SK-N-SH (cell line): ENCODE data around the gene AGXT. TPM values are rescaled to one million over a fixed set of nuclear protein-coding genes. Genes with fewer than 3 reads are reported as not detected.

Source experiments
- CTCF ChIA-PET: fragments of 300-600, 350-600 bp; formaldehyde crosslinking; extraction: SDS; loops from one replicate; lab custom pipeline; 2021; lab: Yijun Ruan, JAX
- POLR2A ChIA-PET: fragments of 350-600 bp; sonication (Branson Sonifier 250); formaldehyde crosslinking; extraction: SDS; loops from one replicate; lab custom pipeline; 2020; ENCODE audit warnings: antibody characterized with exemption, inconsistent platforms; lab: Yijun Ruan, JAX
- DNase-seq: peaks from one replicate; pipeline ENCODE4 v3.0.0; 2012
- H2AFZ ChIP-seq: fragments of 200-600 bp; sonication (generic); 2 replicates; pipeline ENCODE4 v1.8.1; 2016; ENCODE audit warnings: antibody characterized with exemption, mild to moderate bottlenecking, low read depth
- H3F3A ChIP-seq: fragments of 200-600 bp; sonication (generic); replicated peaks from 2 replicates; pipeline ENCODE3; 2016; ENCODE audit warnings: antibody characterized with exemption, mild to moderate bottlenecking; ENCODE audit not compliant: insufficient read depth
- H3K27ac ChIP-seq, 2 experiments: fragments of 200-500 bp in 1 of 2; fragments of 200-600 bp in 1 of 2; sonication (Bioruptor generic) in 1 of 2; sonication (generic), shearing (Covaris generic) in 1 of 2; 2 replicates each; pipeline versions ENCODE4 v1.5.1 to v1.6.1; 2014 to 2016; ENCODE audit warnings: low read depth in 2 of 2, inconsistent platforms in 1 of 2, low read length in 1 of 2, mild to moderate bottlenecking in 1 of 2, mixed read lengths in 1 of 2
- H3K27me3 ChIP-seq: fragments of 200-600 bp; sonication (generic), shearing (Covaris generic); 2 replicates; pipeline ENCODE4 v1.6.1; 2016; ENCODE audit warnings: mixed run types; ENCODE audit not compliant: insufficient read depth
- H3K36me3 ChIP-seq, 2 experiments: fragments of 200-500 bp in 1 of 2; fragments of 200-600 bp in 1 of 2; sonication (Bioruptor generic) in 1 of 2; sonication (generic) in 1 of 2; replicated peaks in 1 of 2; 2 replicates each; pipeline versions ENCODE3 to v1.5.1; 2014 to 2016; ENCODE audit warnings: low read length in 1 of 2, mild to moderate bottlenecking in 1 of 2; ENCODE audit not compliant: insufficient read depth in 2 of 2, control insufficient read depth in 1 of 2
- H3K4me1 ChIP-seq, 2 experiments: fragments of 200-500 bp in 1 of 2; fragments of 200-600 bp in 1 of 2; sonication (Bioruptor generic) in 1 of 2; sonication (generic), shearing (Covaris generic) in 1 of 2; 2 replicates each; pipeline versions ENCODE4 v1.5.1 to v1.6.1; 2014 to 2016; ENCODE audit warnings: low read depth in 1 of 2, low read length in 1 of 2, mixed run types in 1 of 2; ENCODE audit not compliant: insufficient read depth in 2 of 2, control insufficient read depth in 1 of 2
- H3K4me2 ChIP-seq: fragments of 200-600 bp; sonication (generic), shearing (Covaris generic); 2 replicates; pipeline ENCODE4 v1.6.1; 2017; ENCODE audit warnings: mixed run types
- H3K4me3 ChIP-seq, 2 experiments: fragments of 200-500 bp in 1 of 2; fragments of 200-600 bp in 1 of 2; sonication (Bioruptor generic) in 1 of 2; sonication (generic), shearing (Covaris generic) in 1 of 2; 2 replicates each; pipeline versions ENCODE4 v1.5.1 to v1.8.1; 2014 to 2016; ENCODE audit warnings: low read depth in 2 of 2, inconsistent platforms in 1 of 2, low read length in 1 of 2, mild to moderate bottlenecking in 1 of 2, mixed read lengths in 1 of 2, moderate library complexity in 1 of 2
- H3K79me2 ChIP-seq: fragments of 200-600 bp; sonication (generic); 2 replicates; pipeline ENCODE4 v1.8.1; 2017; ENCODE audit warnings: mild to moderate bottlenecking; ENCODE audit not compliant: insufficient read depth
- H3K9ac ChIP-seq: fragments of 200-600 bp; sonication (generic); 2 replicates; pipeline ENCODE4 v1.6.1; 2017; ENCODE audit warnings: mixed run types
- H3K9me2 ChIP-seq: fragments of 200-600 bp; sonication (generic); 2 replicates; pipeline ENCODE4 v1.6.1; 2017; ENCODE audit warnings: mixed run types
- H3K9me3 ChIP-seq: fragments of 200-600 bp; sonication (generic); 2 replicates; pipeline ENCODE4 v1.6.1; 2017; ENCODE audit warnings: mixed run types, mild to moderate bottlenecking, moderate library complexity
- H4K20me1 ChIP-seq: fragments of 200-600 bp; sonication (generic); 2 replicates; pipeline ENCODE4 v1.6.1; 2017; ENCODE audit warnings: mild to moderate bottlenecking, mixed run types; ENCODE audit not compliant: insufficient read depth
- CHD2 ChIP-seq: fragments of 150-350 bp; IDR thresholded peaks from 2 replicates; pipeline ENCODE4 v1.6.1; 2018; ENCODE audit warnings: low read length; ENCODE audit not compliant: partially characterized antibody
- ELF1 ChIP-seq: IDR thresholded peaks from 2 replicates; pipeline ENCODE4 v1.4.0; 2012
- EP300 ChIP-seq, 2 experiments: IDR thresholded peaks; 2 replicates each; pipeline versions ENCODE4 v1.4.0 to v1.6.1; 2012; ENCODE audit warnings: borderline replicate concordance in 1 of 2, low read depth in 1 of 2, low read length in 1 of 2
- EZH2phosphoT487 ChIP-seq: fragments of 200-600 bp; sonication (generic); IDR thresholded peaks from 2 replicates; pipeline ENCODE4 v1.6.1; 2017; ENCODE audit warnings: low read depth, mixed run types, mild to moderate bottlenecking, antibody characterized with exemption, moderate library complexity, borderline replicate concordance
- FOXJ3 ChIP-seq: sonication (generic); formaldehyde crosslinking; IDR thresholded peaks from 2 replicates; pipeline ENCODE4 v1.5.1; 2020; ENCODE audit warnings: mild to moderate bottlenecking, missing genetic modification reagents
- GATA2 ChIP-seq: sonication (generic); formaldehyde crosslinking; IDR thresholded peaks from 2 replicates; pipeline ENCODE4 v1.5.0; 2020; ENCODE audit warnings: mild to moderate bottlenecking, missing genetic modification reagents
- NFIC ChIP-seq: IDR thresholded peaks from 2 replicates; pipeline ENCODE4 v1.4.0; 2012; ENCODE audit warnings: borderline replicate concordance
- NRF1 ChIP-seq: IDR thresholded peaks from 2 replicates; pipeline ENCODE4 v1.6.1; 2012; ENCODE audit warnings: low read depth, mild to moderate bottlenecking, low read length
- POLR2AphosphoS5 ChIP-seq: IDR thresholded peaks from 2 replicates; pipeline ENCODE4 v1.6.1; 2012; ENCODE audit warnings: low read depth, low read length
- RAD21 ChIP-seq: IDR thresholded peaks from 2 replicates; pipeline ENCODE4 v1.6.1; 2012; ENCODE audit warnings: mild to moderate bottlenecking, low read length
- RFX5 ChIP-seq: IDR thresholded peaks from 2 replicates; pipeline ENCODE4 v1.6.1; 2012; ENCODE audit warnings: mild to moderate bottlenecking, improper control_type of control experiment, low read length
- RXRA ChIP-seq: IDR thresholded peaks from 2 replicates; pipeline ENCODE4 v1.4.0; 2012; ENCODE audit warnings: low read depth, mild to moderate bottlenecking, borderline replicate concordance
- SMC3 ChIP-seq: IDR thresholded peaks from 2 replicates; pipeline ENCODE4 v1.6.1; 2012; ENCODE audit warnings: low read depth, low read length, improper control_type of control experiment
- TAF1 ChIP-seq: IDR thresholded peaks from 2 replicates; pipeline ENCODE4 v1.6.1; 2012; ENCODE audit warnings: low read depth, mild to moderate bottlenecking, low read length, moderate library complexity, borderline replicate concordance
- TEAD4 ChIP-seq: IDR thresholded peaks from 2 replicates; pipeline ENCODE4 v1.4.0; 2012; ENCODE audit warnings: mild to moderate bottlenecking, borderline replicate concordance; ENCODE audit not compliant: insufficient read depth
- USF1 ChIP-seq: IDR thresholded peaks from 2 replicates; pipeline ENCODE4 v1.4.0; 2012; ENCODE audit warnings: low read depth, borderline replicate concordance
- YY1 ChIP-seq: IDR thresholded peaks from 2 replicates; pipeline ENCODE4 v1.4.0; 2012; ENCODE audit warnings: low read depth, mild to moderate bottlenecking
- WGBS: methylation state at CpG from one replicate; pipeline ENCODE4 v1.1.6; 2017; ENCODE audit warnings: low lambda C conversion rate; 5-methylcytosine and 5-hydroxymethylcytosine counted together
- polyA plus RNA-seq, 3 experiments: library from polyadenylated mRNA; depleted of rRNA; stranded (reverse); fragments of >200 nt; gene quantifications; 2 replicates each; pipeline ENCODE4 v1.2.3, GENCODE V29; 2012
- TF ChIP-seq, protein P1 (sequence below): IDR thresholded peaks from 2 replicates; pipeline ENCODE4 v1.4.0; 2012; ENCODE audit warnings: low read depth, borderline replicate concordance
- TF ChIP-seq, protein P2 (sequence below): IDR thresholded peaks from 2 replicates; pipeline ENCODE4 v1.4.0; 2012; ENCODE audit warnings: low read depth
- TF ChIP-seq, protein P3 (sequence below): fragments of 200-600 bp; sonication (generic); IDR thresholded peaks from 2 replicates; pipeline ENCODE4 v1.6.1; 2017; ENCODE audit warnings: antibody characterized with exemption, mild to moderate bottlenecking, moderate library complexity

AGXT gene
- polyA plus RNA-seq, 1 of the 3 experiments (the other 2 are of a cell fraction), result not detected

DNA sequence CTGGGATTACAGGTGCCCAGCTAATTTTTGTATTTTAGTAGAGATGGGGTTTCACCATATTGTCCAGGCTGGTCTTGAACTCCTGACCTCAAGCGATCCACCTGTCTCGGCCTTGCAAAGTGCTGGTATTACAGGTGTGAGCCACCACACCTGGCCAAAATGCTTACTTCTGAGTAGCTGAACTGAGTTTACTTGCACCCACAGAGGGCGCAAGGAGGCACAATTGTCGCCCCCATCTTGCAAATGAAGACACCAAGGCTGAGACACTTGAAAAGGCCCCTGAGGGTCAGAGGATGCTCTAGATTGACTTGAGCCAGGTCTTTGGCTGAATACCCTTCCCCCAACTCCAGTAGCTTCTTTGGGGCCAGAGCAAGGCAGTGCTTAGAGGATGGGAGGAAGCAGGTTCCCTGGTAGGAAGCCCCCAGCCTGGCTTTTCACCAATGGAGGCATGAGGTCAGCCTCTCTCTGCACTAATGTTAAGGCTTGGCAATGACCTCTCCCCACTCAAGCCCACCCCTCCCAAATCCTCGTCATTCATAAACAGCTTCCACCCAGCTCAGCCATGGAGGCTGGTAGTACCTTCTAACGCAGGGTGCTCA lies 34.1 kb upstream of the AGXT start:
- H3K9ac ChIP-seq, result no peak overlapping the region
- H3K9me2 ChIP-seq, result no peaks in the 10 kb centered on the region
- H3K36me3 ChIP-seq, result no peaks in the 10 kb centered on the region
- H3K27ac ChIP-seq, result no peak overlapping the region
- ChIA-PET POLR2A (interaction anchor here (1.9 kb wide), 1 partner anchor 15 kb away, joined by 6 read pairs; the partner anchor contains the start of gene KIF1A), CTCF (interaction anchor here (3.0 kb wide), 1 partner anchor 17 kb away, joined by 13 read pairs; no protein-coding TSS in a partner anchor)
- H3K9me3 ChIP-seq, result no peaks in the 10 kb centered on the region
- H3F3A ChIP-seq, result no peaks in the 10 kb centered on the region
- no peak overlapping the region for H2AFZ ChIP-seq
- no peaks in the 10 kb centered on the region for H3K27me3 ChIP-seq
- DNase-seq, result no peak
- H3K4me2 ChIP-seq, result no peak overlapping the region
- TF ChIP-seq RAD21 (no peak), EP300 (IDR thresholded peaks at IDR 0.05; ENCODE audit: borderline replicate concordance in 1 of 2, low read depth in 1 of 2, low read length in 1 of 2) (no peak), FOXJ3 (CRISPR knock-in tag) (no peak), NRF1 (no peak), RFX5 (no peak), SMC3 (no peak), YY1 (no peak), ELF1 (no peak), POLR2AphosphoS5 (no peak), CHD2 (no peak), EZH2phosphoT487 (no peak), RXRA (no peak), TAF1 (no peak), NFIC (no peak), TEAD4 (no peak), USF1 (no peak), GATA2 (CRISPR knock-in tag) (no peak)
- TF ChIP-seq, protein P1, sequence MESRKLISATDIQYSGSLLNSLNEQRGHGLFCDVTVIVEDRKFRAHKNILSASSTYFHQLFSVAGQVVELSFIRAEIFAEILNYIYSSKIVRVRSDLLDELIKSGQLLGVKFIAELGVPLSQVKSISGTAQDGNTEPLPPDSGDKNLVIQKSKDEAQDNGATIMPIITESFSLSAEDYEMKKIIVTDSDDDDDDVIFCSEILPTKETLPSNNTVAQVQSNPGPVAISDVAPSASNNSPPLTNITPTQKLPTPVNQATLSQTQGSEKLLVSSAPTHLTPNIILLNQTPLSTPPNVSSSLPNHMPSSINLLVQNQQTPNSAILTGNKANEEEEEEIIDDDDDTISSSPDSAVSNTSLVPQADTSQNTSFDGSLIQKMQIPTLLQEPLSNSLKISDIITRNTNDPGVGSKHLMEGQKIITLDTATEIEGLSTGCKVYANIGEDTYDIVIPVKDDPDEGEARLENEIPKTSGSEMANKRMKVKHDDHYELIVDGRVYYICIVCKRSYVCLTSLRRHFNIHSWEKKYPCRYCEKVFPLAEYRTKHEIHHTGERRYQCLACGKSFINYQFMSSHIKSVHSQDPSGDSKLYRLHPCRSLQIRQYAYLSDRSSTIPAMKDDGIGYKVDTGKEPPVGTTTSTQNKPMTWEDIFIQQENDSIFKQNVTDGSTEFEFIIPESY, result no peak
- TF ChIP-seq, protein P2, sequence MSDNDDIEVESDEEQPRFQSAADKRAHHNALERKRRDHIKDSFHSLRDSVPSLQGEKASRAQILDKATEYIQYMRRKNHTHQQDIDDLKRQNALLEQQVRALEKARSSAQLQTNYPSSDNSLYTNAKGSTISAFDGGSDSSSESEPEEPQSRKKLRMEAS, result no peak
- TF ChIP-seq, protein P3, sequence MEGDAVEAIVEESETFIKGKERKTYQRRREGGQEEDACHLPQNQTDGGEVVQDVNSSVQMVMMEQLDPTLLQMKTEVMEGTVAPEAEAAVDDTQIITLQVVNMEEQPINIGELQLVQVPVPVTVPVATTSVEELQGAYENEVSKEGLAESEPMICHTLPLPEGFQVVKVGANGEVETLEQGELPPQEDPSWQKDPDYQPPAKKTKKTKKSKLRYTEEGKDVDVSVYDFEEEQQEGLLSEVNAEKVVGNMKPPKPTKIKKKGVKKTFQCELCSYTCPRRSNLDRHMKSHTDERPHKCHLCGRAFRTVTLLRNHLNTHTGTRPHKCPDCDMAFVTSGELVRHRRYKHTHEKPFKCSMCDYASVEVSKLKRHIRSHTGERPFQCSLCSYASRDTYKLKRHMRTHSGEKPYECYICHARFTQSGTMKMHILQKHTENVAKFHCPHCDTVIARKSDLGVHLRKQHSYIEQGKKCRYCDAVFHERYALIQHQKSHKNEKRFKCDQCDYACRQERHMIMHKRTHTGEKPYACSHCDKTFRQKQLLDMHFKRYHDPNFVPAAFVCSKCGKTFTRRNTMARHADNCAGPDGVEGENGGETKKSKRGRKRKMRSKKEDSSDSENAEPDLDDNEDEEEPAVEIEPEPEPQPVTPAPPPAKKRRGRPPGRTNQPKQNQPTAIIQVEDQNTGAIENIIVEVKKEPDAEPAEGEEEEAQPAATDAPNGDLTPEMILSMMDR, result no peak
- H4K20me1 ChIP-seq, result no peaks in the 10 kb centered on the region
- WGBS, result 67% methylated on average over 6 of the region's 6 CpGs
- no peak overlapping the region for H3K4me3 ChIP-seq
- H3K79me2 ChIP-seq, result no peaks in the 10 kb centered on the region
- H3K4me1 ChIP-seq, result peaks cover 0 to 34% of the 10 kb centered on the region in 2 experiments; a peak in 1 of 4 replicates
